C4-2B (cell line): ENCODE measurements around the gene LRP2.

Experiments
- H3K27ac ChIP-seq: fragments of 450-650 bp; 2 replicates; pipeline ENCODE4 v1.5.1; 2017
- CTCF ChIP-seq: fragments of 450-650 bp; conservative IDR thresholded peaks from 2 replicates; pipeline ENCODE4 v1.5.1; 2017; ENCODE audit warnings: mild to moderate bottlenecking
- ZFX ChIP-seq: fragments of 450-650 bp; IDR thresholded peaks from 2 replicates; pipeline ENCODE4 v1.6.1; 2017

Gene LRP2

GRCh38 chr2:169258045-169258601, 104.2 kb downstream of the LRP2 start:
- TF ChIP-seq CTCF, result no peak
- no peak for TF ChIP-seq ZFX
- H3K27ac ChIP-seq, result no peak overlapping the region

GRCh38 chr2:169254774-169255173, 107.6 kb downstream of the LRP2 start:
- no peak overlapping the region for H3K27ac ChIP-seq
- TF ChIP-seq ZFX, result no peak

- no peak for TF ChIP-seq ZFX
- TF ChIP-seq CTCF, result no peak
- H3K27ac ChIP-seq, result no peak overlapping the region
These were observed 115.1 kb downstream of the LRP2 start for GRCh38 chr2:169247211-169247610.

GRCh38 chr2:169240405-169240804, 121.9 kb downstream of the LRP2 start:
- TF ChIP-seq CTCF, result no peak
- TF ChIP-seq ZFX, result no peak
- no peak overlapping the region for H3K27ac ChIP-seq

GRCh38 chr2:169237939-169238338, 124.4 kb downstream of the LRP2 start:
- no peak overlapping the region for H3K27ac ChIP-seq
- TF ChIP-seq CTCF, result no peak
- no peak for TF ChIP-seq ZFX

GRCh38 chr2:169237286-169237685, 125.0 kb downstream of the LRP2 start:
- H3K27ac ChIP-seq, result no peak overlapping the region
- no peak for TF ChIP-seq ZFX
- no peak for TF ChIP-seq CTCF

- TF ChIP-seq ZFX (no peak), CTCF (no peak)
- no peak overlapping the region for H3K27ac ChIP-seq
These were observed 129.7 kb downstream of the LRP2 start for GRCh38 chr2:169232551-169233154.

DNA sequence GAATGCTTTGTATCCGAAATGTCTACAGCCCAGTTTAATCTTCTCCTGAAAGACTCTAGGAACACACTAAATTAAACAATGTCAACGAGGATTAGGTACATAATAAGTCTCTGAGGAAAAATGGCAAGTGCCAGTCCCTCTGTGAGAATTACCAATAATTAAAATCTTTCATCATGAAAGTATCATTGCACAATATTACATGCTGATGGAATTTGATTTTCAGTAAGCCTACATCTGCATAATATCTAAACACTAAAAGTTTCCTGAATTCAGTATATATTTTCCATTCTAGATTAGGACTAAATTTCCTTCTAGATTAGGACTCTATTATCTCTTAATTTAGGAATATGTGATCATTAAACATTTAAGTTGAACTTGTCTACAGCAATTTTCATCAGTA, 132.1 kb downstream of the LRP2 start:
- H3K27ac ChIP-seq, result no peak overlapping the region
- TF ChIP-seq CTCF, result no peak
- no peak for TF ChIP-seq ZFX
